ENCODE data around the gene DNAJB6.
"Not testable (repeated sequence)": the region's sequence is repeated elsewhere in the genome, so short reads cannot be mapped to it uniquely, and the experiment has no call there.

The DNAJB6 gene

DNA sequence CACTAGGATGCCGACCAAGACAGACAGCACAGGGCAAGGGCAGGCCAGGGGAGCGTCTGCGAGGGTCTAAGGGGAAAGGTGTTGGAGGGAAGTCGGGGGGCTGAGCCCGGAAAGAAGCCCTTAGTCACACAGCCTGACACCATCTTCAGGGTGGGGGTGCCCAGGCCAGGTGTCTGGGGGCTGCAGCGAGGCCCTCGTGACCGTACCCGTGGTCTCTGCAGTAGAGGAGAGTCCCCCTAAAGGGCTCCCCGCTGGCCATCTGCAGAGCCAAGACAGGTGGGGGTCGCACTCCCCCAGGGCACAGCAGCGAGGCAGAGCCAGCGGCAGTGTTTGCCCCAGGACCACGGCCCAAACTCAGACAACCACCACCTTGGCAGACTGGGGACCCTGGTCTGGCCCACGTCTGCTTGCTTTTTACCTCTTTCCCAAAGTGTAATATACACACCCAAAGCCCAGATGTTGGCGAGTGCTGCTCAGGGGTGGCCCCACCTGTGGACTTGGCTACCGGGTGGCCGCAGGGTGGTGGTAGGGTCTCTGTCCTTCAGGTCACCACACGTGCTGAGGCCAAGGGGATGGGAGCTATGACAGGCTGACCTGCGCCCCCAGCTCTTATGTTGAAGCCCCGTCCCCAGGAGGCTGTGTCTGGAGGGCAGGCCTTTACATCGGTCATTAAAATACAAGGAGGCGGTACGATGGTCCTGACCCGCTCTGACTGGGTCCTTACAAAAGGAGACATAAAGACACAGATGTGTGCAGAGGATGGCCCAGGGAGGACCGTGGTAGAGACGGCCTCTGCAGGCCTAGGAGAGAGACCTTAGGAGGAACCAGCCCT lies 107.4 kb downstream of the DNAJB6 start:
- DNase-seq (ENCODE audit: low spot score): no peak

DNA sequence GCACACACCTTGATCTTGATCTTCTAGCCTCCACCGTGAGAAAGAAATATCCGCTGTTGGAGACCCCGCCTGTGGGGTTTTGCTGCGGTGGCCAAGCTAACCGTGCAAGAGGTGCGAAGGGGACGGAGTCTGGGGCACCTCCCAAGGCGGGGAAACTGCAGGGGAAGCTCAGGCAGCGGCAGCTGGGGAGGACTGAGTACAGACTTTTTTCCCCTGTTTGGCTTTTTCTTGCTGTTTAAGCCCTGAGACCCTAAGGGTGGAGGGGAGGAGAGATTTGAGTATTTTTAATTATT lies 108.0 kb downstream of the DNAJB6 start:
- DNase-seq (ENCODE audit: low spot score): no peak

DNA sequence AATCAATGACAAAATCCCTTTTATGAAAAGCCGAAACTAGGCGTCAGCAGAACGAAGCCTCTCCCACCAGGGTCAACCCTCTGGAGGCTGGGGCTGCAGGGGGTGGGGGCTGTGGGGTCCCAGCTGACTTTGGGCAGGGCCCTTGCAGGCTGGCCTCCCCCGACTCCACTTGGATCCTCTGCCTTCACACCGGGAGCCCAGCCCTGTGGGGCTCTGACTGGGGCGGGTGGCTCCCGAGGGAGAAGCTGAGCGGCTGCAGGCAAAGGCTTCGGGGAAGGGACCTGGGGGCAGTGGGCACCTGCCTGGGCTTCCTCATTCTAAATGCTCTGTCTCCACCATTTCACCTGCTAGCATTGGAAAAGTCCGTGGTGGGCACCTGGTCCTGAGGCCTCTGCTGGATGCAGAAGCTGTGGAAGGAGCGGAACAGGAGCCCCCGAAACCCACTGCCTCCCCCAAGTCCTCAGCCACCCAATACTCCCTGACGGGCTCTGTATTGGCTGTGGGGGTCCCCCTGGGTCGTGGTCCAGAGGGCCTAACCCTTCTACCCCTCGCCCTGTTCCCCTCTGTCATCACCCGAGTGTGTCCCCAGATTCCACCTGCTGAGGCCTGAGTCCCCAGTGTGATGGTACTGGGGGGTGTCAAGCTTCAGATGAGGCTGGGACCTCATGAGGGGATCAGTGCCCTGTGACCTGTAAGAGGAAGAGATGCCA lies 108.6 kb downstream of the DNAJB6 start:
- no peak for DNase-seq (ENCODE audit: low spot score)

DNA sequence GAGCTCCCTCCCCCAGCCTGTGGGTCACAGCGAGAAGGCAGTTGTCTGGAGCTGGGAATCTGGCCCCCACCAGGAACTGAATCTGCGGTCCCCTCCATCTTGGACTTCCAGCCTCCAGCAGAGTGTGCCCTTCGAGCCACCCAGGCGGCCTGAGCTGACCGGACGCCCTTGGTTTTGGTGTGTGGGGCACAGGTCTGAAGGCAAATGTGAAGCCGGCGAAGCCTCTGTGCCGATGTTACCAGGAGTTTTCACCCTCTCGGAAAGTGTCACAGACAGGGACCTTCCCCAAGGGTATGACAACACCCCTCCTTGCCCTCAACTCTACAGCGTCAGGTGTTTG lies 109.1 kb downstream of the DNAJB6 start:
- no peak for DNase-seq (ENCODE audit: low spot score)

DNA sequence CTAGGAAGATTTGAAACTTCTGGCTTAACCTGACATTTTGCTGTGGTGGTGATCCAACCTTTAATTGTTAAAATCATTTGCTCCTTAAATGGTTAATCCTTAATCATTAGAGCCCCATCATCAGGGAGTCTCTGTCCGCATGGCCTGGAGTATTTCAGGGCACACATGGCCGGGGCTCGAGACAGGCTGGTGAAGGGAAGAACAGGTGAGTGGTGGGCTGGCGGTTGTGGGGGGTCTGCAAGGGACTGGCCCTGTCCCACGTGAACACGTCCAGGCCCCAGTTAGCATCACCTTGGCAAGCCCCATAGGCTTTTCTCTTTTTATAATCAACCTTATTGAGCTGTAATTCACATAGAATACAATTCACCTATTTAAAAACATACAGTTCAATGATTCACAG lies 109.5 kb downstream of the DNAJB6 start:
- DNase-seq (ENCODE audit: low spot score): no peak

DNA sequence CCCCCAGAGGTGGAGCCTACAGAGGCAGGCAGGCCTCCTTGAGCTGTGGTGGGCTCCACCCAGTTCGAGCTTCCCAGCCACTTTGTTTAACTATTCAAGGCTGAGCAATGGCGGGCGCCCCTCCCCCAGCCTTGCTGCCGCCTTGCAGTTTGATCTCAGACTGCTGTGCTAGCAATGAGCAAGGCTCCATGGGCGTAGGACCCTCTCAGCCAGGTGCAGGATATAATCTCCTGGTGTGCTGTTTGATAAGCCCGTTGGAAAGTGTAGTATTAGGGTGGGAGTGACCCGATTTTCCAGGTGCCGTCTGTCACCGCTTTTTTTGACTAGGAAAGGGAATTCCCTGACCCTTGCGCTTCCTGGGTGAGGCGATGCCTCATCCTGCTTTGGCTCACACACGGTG lies 117.2 kb downstream of the DNAJB6 start:
- not testable (repeated sequence) for DNase-seq (ENCODE audit: low spot score)

DNA sequence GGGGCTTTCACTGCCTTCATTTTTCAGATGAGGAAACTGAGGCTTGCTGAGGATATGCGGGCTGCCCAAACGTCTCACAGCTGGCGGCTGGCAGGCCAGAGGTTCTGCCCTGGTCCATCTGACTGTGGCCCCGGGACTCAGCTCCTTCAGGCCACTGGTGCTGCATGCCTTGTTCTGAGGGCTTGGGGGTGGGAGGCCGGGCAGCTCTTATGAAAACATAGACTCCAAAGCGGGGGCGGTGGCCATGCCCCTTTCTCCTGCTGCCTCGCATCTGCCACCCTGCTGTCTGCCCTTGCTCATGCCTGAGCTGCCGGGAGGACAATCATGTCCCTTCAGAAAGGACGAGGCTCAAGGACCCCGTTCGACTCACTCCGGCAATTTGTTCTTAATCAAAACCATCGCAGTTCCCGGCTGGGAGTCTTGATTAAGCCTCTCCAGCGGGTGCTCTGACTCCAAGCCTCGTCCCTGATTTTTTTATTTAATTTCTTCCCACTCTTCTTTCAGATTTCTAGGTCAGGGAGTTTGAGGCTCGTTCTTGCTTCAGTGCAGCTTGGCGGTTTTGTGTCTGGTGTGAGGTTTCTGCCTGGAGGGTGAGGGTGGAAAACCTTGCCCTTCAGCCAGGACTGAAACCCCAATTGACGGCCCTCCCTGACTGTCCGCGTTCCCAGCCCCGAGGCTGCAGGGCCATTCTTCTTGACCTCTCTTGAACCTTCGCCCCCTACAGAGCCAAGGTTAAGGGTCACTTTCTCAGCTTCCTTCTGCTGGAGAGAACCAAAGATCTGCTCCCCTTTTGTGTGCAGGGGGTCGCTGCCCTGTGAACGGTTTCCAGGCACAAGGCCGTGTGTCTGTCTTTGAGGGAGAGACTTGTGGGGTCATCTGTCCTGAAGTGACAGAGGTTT lies 120.8 kb downstream of the DNAJB6 start:
- no peak for DNase-seq (ENCODE audit: low spot score)

DNA sequence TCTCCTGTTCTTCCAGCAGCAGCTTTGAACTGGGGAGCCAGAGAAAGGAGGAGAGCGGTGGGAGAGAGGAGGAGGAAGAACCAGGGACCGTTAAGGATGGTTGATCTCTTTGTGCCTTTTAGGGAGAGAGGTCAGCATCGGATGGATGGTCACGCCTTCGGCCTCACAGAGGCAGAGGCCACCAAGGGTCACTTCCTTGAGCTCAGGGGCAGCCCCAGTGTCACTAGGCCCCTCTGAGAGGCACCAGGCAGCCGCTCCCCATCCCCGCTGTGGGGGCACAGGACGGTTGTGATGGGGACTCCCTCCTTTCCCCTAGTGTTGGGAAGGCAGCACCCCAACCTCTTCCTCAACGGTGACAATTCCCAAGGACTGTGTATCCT lies 121.4 kb downstream of the DNAJB6 start:
- no peak for DNase-seq (ENCODE audit: low spot score)

DNA sequence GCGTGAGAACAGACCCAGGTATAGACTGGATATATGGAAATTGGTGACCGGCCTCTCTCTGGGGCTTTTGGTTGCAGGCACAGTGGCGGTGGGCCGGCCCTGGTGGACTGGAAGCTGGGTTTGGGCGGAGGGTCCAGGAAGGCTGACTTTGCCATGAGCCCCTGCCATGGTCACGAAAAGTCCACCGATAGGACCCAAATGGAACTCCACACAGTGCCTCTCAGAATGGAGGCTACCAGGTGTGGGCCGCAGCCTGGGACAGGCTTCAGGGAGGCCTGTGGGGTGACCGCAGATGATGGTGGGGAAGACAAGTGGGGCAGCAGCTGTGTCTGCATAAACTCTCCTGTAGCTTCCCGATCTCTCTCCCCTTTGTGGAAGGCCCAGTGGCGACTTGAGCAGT lies 123.2 kb downstream of the DNAJB6 start:
- DNase-seq (ENCODE audit: low spot score): no peak

DNA sequence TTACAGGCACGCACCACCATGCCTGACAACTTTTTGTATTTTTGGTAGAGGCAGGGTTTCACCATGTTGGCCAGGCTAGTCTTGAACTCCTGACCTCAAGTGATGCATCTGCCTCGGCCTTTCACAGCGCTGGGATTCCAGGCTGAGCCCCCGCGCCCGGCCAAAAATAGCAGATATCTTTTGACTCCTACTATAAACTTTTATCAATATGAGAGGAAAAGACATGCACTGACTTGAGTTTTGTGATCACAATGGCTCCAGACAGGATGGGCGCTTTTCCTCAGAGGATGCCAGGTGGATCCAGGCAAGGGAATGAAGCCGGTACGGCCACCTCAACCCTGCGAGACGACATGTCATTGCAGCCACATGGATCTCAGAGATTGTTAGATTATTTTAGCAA lies 123.9 kb downstream of the DNAJB6 start:
- no peak for DNase-seq (ENCODE audit: low spot score)

DNA sequence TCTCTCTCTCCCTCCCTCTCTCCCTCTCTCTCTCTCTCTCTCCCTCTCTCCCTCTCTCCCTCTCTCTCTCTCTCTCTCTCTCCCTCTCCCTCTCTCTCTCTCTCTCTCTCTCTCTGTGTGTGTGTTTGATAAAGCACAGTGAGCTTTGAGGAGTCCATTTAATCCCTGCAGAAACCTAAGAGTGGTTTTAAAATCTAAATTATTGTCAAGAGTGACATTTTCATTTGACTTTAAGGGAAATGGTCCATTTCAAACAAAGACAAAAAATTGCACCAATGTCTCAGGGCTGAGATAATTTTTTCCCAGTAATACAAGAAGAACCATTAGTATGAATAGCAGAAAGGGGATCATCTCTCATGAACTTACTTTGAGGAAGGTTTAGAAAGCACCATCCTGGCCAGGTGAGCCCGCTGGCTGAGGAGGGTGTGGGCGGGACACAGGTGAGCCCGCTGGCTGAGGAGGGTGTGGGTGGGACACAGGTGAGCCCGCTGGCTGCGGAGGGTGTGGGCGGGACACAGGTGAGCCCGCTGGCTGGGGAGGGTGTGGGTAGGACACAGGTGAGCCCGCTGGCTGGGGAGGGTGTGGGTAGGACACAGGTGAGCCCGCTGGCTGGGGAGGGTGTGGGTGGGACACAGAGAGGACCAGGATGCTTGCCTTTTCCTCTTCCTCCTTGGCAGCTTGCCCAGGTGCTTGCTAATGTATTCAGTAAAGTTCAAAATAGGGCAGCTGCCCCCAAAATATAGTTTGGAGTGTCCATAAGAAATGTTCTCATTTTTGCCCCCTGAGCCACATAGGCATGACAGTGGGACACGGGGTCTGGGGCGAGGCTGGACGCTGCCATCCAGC lies 125.0 kb downstream of the DNAJB6 start:
- DNase-seq (ENCODE audit: low spot score): no peak

DNA sequence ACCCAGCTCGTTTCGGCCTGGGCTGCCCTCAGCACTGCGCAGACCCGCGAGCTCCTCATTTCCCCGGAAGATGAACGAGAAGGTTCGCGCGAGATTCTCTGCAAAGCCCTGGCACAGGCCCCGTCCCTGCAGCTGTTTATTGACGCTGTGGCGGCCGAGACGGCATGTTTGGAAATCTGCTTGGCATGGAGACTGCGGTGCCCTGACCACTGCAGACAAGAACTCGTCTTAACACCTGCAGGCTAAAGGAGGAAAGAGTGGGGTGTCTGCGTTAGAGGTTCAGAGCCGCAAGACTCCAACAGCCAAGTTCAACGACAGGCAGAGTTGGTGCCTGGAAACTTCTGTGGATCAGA lies 125.6 kb downstream of the DNAJB6 start:
- no peak for DNase-seq (ENCODE audit: low spot score)

DNA sequence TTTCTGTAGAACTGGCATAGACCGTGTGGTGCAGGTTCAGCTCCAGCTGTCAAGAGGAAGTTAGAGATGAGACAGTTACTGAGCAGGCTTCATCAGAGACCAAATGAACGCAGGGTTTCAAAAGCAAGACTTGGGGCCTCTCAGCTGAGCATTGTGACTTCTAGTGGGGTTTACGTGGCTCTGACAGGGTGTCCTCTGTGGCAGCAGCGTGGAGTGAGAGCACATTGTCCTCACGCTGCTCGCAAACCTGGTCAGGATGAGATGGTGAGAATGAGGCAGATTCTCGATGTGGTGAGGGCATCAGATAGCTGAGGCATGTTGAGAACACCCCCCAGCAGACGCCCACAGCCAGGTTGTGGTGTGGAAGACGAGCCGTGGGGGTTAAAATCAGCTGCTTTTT lies 126.0 kb downstream of the DNAJB6 start:
- DNase-seq (ENCODE audit: low spot score): no peak

DNA sequence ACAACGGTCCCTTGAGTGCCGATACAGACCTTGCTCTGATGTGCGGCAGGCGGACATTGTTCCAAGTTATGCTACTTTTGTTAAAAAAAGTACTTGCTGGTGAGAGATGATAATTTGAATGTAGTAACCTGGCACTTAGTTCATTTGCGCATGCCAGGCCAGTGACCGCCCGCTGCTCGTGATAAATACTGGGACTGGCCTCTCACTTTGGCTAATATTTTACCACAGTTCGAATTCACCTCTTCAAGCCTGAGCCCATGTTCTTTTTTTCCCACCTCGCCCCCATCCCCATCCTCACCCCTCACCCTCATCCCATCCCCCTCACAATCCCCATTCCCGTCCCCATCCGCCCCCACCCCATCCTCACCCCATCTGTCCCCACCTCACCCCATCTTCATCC lies 126.4 kb downstream of the DNAJB6 start:
- DNase-seq (ENCODE audit: low spot score): no peak

DNA sequence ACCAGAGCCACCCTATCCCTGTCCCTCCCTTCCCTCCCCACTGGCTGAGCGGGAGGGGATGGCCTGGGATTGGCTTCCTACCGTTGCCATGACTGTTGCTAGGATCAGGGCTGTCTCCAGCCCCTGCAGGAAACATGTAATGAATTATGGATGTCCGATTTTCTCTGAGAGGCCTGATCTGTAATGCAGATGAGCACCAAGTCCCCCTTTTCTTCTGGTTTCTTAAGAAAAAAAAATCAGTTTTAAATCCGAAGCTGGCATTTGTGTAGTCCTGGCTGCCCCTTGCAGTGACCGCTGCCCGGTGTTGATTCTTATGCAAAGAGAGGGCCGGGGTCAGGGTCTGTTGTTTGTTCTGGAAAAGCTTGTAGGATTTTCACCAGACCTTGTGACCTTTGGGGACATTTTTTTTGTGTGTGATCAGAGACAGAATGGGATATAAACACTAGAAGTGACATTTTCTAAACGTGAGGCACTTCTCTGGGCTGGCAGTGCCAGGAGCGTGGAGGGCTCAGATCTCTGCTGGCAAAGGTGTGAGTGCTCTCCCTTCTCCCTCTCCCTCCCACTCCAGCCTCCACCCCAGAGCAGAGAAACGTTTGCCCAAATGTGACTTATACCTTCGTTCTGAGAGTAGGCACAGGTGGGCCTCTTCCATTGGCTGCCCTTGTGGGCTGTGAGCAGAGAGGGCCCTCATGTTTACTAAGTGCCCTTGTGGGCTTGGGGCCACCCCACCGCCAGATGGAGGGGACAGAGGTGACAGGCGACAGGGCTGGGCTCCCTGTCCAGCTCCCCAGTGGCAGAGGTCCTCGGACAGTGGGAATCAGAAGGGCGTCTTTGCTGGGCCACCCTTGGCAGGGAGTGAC lies 127.5 kb downstream of the DNAJB6 start:
- no peak for DNase-seq (ENCODE audit: low spot score)

DNA sequence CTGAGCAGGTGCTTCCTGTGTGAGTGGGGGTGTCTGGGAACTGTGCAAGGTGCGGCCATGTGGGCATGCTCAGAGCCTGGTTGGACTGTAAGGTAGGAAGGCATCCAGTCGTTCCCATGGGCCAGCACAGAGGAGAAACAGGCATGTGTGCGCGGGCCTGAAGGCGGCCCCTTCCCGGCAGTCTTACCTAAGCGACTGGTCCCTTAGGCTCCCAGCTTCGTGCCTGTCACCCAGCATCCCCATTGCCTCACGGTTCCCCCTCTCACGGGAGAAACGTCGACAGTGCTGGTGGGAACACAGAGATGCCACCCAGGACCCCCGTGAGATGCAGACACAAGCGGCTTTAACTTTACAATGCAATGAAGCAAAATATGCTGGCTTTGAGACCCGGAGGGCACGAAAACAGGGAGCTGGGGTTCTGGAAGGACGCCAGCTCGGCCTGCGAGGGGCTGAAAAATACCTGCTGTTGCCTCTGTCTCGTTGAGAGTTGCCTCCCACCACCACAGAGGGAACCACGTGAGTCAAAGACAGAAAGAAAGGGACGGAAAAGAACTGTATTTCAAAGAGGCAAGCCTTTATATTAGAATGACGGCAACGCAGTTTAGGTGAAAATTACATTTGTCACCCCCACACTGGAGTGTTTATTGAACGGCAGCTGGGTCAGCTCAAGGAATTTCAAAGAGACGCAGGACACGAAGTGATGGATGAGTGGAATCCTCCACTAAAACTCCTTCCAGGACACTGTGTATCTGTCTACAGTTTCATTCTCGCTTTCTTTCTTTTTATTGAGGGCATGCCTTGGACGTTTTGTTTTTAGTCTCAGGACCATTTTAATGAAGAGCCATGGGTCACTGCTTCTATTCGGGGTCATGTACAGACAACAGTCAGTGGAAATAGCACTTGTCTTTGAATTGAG lies 128.4 kb downstream of the DNAJB6 start:
- DNase-seq (ENCODE audit: low spot score): no peak

DNA sequence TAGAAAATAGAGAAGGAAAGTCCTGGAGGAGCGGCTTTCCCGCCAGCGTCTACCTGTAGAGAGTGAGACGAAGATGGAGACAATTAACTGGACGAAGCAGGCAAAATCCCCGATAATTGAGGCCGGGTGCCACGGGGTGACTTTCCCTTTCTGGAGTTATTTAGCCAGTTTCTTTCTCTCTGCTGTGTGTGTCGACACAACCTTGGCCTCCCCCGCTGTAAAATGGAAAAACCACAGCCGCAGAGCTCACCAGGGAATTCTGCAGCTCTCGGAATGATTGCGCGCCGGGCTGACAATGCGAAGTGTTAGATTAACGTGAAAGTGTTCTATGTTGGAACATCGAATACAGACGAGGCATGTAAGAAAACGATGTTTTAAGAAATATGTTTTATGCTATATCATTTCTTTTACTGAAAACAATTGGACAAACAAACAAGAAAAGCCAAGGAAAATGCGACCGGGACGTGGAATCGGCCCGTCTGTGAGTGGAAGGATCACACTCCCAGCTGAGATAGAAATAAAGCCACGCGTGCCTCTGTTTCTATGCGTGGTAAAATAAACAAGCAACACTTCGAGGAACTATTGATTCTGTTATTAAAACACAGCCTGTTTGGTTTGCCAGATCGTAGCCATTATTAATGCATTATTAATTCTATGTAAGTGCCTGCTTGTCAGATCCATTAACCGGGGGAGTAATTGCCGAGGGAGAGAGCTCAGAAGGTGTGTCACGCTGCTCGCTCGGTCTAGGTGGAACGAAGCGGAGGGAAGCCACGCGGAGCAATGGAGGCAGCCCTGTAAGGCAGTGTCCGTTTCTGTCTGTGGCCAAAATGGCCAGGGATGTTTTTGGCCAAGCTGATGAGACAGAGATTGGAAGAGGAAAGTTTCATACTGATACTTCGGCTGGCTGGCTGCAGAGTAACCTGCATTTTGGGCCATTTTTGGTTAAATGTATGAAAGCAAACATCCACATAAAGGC lies 129.4 kb downstream of the DNAJB6 start:
- DNase-seq (ENCODE audit: low spot score): no peak

DNA sequence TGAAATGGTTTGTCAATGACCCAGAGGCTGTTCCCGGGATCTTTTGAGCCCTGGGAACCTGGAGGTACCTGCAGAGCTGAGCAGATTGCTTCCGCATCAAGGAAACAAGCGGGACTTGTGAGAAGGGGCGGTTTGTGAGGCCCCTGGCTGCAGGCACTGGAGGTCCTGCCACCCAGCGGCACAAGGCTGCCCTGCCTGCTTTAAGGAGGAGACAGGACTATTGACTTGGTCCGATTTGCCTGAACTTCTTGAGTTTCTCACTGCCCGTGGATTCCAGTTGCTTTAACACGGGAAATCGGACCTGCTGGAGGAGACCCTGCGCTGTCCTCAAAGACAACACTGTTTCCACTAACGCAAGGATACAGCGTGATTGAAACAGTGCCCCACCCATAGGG lies 130.1 kb downstream of the DNAJB6 start:
- no peak for DNase-seq (ENCODE audit: low spot score)
